ENCODE results near the gene CMTM6.
A peak's percentile ranks its signal among the peaks of the same experiment; 100 is the strongest.
"Not testable (repeated sequence)": the region's sequence is repeated elsewhere in the genome, so short reads cannot be mapped to it uniquely, and the experiment has no call there.

Gene CMTM6

DNA sequence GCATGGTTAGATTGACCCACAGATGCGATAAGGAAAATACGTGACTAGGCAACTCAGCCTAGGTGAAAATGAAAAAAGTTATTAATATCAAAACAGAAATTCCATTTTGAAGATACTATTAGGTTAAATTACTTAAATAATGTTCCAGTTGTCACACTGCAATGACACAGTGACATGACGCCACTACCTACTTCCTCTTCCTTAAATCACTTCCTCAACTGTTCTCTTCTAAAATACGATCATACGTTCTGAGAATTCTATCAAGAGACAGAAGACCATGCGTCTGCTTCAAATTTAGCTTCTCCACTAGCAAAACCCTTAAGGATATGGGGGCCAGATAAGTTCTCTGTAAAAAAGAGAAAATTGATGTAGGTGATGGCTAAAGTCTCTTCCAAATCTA is 18.2 kb downstream of the CMTM6 start:
- Histone ChIP-seq H3K4me3 (ENCODE audit: low read depth, low read length) (no peak overlapping the region), H3K27me3 (ENCODE audit: insufficient read depth, low read length) (no peaks in the 10 kb centered on the region), H2AFZ (ENCODE audit: low read length, unreplicated experiment) (no peak overlapping the region), H3K36me3 (ENCODE audit: insufficient read depth, low read length) (peaks cover 13% of the 10 kb centered on the region), H3K27ac (ENCODE audit: low read depth, low read length) (no peak overlapping the region), H3K79me2 (ENCODE audit: control insufficient read depth, insufficient read depth, low read length, unreplicated experiment) (no peaks in the 10 kb centered on the region), H3K4me1 (ENCODE audit: control insufficient read depth, insufficient read depth, low read length, unreplicated experiment) (peaks cover 24% of the 10 kb centered on the region)

DNA sequence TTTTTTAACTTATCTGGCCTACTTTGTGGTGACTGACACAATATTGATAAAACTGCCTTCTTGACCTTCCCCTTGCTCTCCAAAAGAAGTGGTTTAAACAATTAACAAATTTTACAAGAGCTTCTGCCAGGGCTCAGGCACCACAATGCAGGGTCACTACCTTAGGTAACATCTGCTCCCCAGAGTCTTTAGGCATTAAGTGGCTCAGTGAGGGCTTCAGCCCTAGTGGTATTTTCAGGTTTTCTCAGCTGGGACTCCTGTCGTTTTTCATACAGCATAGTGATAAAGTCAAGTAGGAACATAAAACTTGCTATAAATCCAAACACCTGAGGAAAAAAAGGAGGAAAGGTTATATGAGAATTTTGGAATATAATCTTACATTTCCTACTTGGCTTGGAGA is 18.9 kb downstream of the CMTM6 start:
- no peak overlapping the region for H3K27ac ChIP-seq (ENCODE audit: low read depth, low read length)
- no peaks in the 10 kb centered on the region for H3K79me2 ChIP-seq (ENCODE audit: control insufficient read depth, insufficient read depth, low read length, unreplicated experiment)

DNA sequence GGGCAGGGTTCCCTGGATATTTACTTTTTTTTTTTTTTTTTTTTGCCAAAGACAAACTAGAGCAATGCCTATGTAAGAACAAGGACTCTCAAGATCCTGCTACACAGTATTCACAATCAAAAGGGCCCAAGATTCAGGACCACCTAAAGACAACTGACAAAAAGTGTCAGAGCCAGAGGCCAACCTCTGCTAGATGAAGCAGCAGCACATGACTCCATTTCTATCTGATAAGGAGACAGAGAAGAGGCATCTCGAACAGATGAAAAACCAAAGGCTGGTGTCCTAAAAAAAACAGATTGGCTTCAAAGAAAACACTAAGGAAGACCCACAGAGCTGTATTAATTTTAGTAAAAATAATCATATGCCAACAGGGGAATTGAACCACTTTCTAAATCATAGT is 20.0 kb downstream of the CMTM6 start:
- Histone ChIP-seq H3K4me1 (ENCODE audit: control insufficient read depth, insufficient read depth, low read length, unreplicated experiment) (peaks cover 17% of the 10 kb centered on the region), H3K79me2 (ENCODE audit: control insufficient read depth, insufficient read depth, low read length, unreplicated experiment) (no peaks in the 10 kb centered on the region), H3K27me3 (ENCODE audit: insufficient read depth, low read length) (no peaks in the 10 kb centered on the region), H2AFZ (ENCODE audit: low read length, unreplicated experiment) (no peak overlapping the region), H3K27ac (ENCODE audit: low read depth, low read length) (no peak overlapping the region), H3K4me3 (ENCODE audit: low read depth, low read length) (no peak overlapping the region), H3K36me3 (ENCODE audit: insufficient read depth, low read length) (peaks cover 20% of the 10 kb centered on the region)

More for the DNA sequence above, 18.9 kb downstream of the CMTM6 start:
- H3K36me3 ChIP-seq (ENCODE audit: insufficient read depth, low read length): peaks cover 13% of the 10 kb centered on the region
- H2AFZ ChIP-seq (ENCODE audit: low read length, unreplicated experiment): no peak overlapping the region
- peaks cover 24% of the 10 kb centered on the region for H3K4me1 ChIP-seq (ENCODE audit: control insufficient read depth, insufficient read depth, low read length, unreplicated experiment)
- no peak overlapping the region for H3K4me3 ChIP-seq (ENCODE audit: low read depth, low read length)
- H3K27me3 ChIP-seq (ENCODE audit: insufficient read depth, low read length): no peaks in the 10 kb centered on the region

DNA sequence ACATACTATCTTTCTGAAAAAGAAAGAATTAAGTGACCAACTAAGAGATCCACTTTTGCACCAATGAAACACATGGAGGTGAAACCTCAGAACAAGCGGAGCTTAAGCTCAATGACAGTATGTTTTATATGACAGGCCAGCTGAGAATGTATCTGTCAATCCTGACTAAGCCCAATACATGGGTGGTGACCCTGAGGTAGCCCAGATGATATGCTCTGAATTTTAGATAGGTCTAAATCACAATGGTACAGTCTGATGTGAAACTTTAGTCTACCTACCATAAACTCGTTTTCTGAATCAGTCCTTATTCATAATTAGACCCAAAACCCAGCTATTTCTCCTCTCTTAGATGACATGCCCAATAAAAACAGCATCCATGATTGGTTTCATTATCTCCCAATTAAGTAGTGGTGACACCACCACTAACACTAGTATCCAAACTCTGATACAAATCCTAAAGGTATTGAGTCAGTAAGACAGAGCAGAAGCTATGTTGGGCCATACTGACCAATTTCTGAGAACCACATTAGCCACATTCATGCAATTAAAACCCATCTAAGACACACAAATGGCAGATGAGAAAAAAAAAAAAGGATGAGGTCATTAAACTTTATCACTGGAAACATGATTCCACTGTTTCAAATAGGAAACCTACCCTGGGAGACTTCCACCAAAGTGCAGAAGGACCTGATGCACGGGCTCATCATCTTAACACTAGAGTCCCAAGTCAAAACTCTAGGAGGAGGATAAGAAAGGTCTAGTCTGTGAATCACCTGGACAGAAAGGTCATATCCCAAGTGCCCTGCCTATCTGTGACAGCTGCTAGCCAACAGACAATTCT is 20.6 kb downstream of the CMTM6 start:
- no peaks in the 10 kb centered on the region for H3K79me2 ChIP-seq (ENCODE audit: control insufficient read depth, insufficient read depth, low read length, unreplicated experiment)
- H3K4me1 ChIP-seq (ENCODE audit: control insufficient read depth, insufficient read depth, low read length, unreplicated experiment): peaks cover 17% of the 10 kb centered on the region
- H3K4me3 ChIP-seq (ENCODE audit: low read depth, low read length): no peak overlapping the region
- H2AFZ ChIP-seq (ENCODE audit: low read length, unreplicated experiment): no peak overlapping the region
- H3K36me3 ChIP-seq (ENCODE audit: insufficient read depth, low read length): peaks cover 20% of the 10 kb centered on the region
- H3K27me3 ChIP-seq (ENCODE audit: insufficient read depth, low read length): no peaks in the 10 kb centered on the region
- no peak overlapping the region; the same call in 1 of the 2 replicates for H3K27ac ChIP-seq (ENCODE audit: low read depth, low read length)

DNA sequence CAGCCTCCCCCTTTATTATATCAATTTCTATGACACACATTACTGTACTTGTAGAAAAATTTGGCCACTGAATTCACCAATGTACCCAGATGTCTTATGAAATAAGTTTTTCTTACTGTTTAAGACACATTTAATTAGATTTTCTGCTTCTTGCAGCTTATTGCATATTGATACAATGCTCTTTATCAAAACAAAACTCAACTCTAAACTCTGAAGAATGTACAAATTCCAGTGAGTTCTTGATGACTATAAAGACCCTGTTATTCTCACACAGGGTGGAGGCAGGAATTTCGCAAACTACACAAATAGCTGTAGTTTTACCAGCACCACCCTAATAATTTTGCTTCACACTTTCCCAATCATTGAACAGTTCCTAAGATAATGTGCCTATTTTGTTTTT is 22.0 kb downstream of the CMTM6 start:
- Histone ChIP-seq H3K79me2 (ENCODE audit: control insufficient read depth, insufficient read depth, low read length, unreplicated experiment) (no peaks in the 10 kb centered on the region), H3K27ac (ENCODE audit: low read depth, low read length) (peak overlapping the region; percentile 77), H3K27me3 (ENCODE audit: insufficient read depth, low read length) (no peaks in the 10 kb centered on the region), H3K36me3 (ENCODE audit: insufficient read depth, low read length) (peaks cover 15% of the 10 kb centered on the region), H2AFZ (ENCODE audit: low read length, unreplicated experiment) (no peak overlapping the region), H3K4me1 (ENCODE audit: control insufficient read depth, insufficient read depth, low read length, unreplicated experiment) (peaks cover 17% of the 10 kb centered on the region), H3K4me3 (ENCODE audit: low read depth, low read length) (no peak overlapping the region)

DNA sequence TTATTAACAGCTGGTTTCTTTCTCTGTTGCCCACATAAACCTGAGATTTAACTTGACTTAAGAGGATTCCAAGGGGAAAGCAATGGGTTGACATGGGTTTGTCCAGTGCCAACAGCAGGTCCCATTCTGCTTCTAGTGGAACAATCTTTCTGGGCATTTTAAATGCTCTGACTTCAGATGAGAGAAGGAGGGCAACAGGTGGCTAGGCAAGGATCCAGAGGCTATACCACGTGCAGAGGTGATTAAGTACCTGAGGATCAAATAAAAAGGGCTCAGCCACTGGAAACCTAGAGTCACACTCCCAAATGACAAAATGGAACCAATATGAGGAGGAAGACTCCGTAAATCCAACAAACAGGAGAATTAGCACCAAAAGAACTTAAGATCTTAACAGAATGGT is 28.5 kb downstream of the CMTM6 start:
- Histone ChIP-seq H3K79me2 (ENCODE audit: control insufficient read depth, insufficient read depth, low read length, unreplicated experiment) (peaks cover 1% of the 10 kb centered on the region), H3K36me3 (ENCODE audit: insufficient read depth, low read length) (peaks cover 12% of the 10 kb centered on the region; the same call in 1 of the 2 replicates), H3K27me3 (ENCODE audit: insufficient read depth, low read length) (no peaks in the 10 kb centered on the region), H3K27ac (ENCODE audit: low read depth, low read length) (no peak overlapping the region), H3K4me3 (ENCODE audit: low read depth, low read length) (no peak overlapping the region), H3K4me1 (ENCODE audit: control insufficient read depth, insufficient read depth, low read length, unreplicated experiment) (peaks cover 33% of the 10 kb centered on the region), H2AFZ (ENCODE audit: low read length, unreplicated experiment) (no peak overlapping the region)

DNA sequence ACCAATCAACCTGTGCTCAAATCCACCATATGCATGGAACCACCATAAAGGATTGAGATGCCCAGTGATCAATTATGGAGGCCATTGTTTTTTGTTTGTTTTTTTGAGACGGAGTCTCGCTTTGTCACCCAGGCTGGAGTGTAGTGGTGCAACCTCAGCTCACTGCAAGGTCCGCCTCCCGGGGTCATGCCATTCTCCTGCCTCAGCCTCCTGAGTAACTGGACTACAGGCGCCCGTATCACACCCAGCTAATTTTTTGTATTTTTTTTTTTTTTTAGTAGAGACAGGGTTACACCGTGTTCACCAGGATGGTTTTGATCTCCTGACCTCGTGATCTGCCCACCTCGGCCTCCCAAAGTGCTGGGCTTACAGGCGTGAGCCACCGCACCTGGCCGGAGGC is 30.5 kb downstream of the CMTM6 start:
- not testable (repeated sequence) for H3K4me3 ChIP-seq (ENCODE audit: low read depth, low read length); H3K27me3 ChIP-seq (ENCODE audit: insufficient read depth, low read length); H3K36me3 ChIP-seq (ENCODE audit: insufficient read depth, low read length); H3K79me2 ChIP-seq (ENCODE audit: control insufficient read depth, insufficient read depth, low read length, unreplicated experiment); H2AFZ ChIP-seq (ENCODE audit: low read length, unreplicated experiment)
- H3K27ac ChIP-seq (ENCODE audit: low read depth, low read length): peak overlapping the region; percentile 19; the same call in 1 of the 2 replicates
- H3K4me1 ChIP-seq (ENCODE audit: control insufficient read depth, insufficient read depth, low read length, unreplicated experiment): peaks cover 47% of the 10 kb centered on the region

DNA sequence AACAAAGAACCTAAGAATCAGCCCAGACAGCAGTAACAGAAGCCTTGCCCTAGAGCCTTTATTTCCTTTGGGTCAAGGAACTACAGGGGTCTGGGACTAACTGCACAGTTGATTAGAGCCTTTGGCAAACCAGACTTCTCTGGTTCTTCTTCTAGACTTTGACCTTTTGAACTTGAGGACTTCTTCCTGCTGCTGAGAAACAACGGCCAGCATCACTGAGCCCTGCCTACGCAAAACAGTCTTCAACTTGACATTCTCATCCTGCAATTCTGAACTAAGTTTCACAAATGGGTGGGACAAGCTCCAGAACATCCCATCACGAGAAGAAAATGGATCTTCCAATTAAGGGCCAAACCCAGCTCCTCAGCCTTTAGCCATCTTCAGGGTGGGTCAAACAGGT is 31.4 kb downstream of the CMTM6 start:
- Histone ChIP-seq H2AFZ (ENCODE audit: low read length, unreplicated experiment) (no peak overlapping the region), H3K4me3 (ENCODE audit: low read depth, low read length) (no peak overlapping the region), H3K79me2 (ENCODE audit: control insufficient read depth, insufficient read depth, low read length, unreplicated experiment) (peaks cover 8% of the 10 kb centered on the region), H3K27ac (ENCODE audit: low read depth, low read length) (no peak overlapping the region), H3K4me1 (ENCODE audit: control insufficient read depth, insufficient read depth, low read length, unreplicated experiment) (peaks cover 47% of the 10 kb centered on the region), H3K27me3 (ENCODE audit: insufficient read depth, low read length) (no peaks in the 10 kb centered on the region), H3K36me3 (ENCODE audit: insufficient read depth, low read length) (peaks cover 5% of the 10 kb centered on the region; the same call in 1 of the 2 replicates)

DNA sequence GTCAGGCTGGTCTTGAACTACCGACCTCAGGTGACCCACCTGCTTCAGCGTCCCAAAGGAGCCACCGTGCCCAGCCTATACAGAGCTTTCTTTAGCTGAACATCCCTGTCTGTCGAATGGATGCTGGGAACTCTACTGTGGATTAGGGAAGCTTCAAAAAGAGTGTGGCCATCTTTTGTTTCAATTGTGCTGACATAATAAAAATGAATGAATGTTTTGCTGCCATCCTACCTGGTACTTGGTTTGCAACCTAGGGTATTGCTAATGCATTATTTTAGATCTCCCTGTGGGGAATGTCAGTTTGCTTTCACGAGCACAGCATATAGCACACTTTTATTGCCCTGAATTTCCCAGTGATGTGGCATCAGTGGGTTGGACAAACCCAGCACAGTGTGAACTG is 32.3 kb downstream of the CMTM6 start:
- no peak overlapping the region for H2AFZ ChIP-seq (ENCODE audit: low read length, unreplicated experiment)
- H3K27ac ChIP-seq (ENCODE audit: low read depth, low read length): peak overlapping the region; percentile 51
- H3K27me3 ChIP-seq (ENCODE audit: insufficient read depth, low read length): no peaks in the 10 kb centered on the region
- peaks cover 47% of the 10 kb centered on the region for H3K4me1 ChIP-seq (ENCODE audit: control insufficient read depth, insufficient read depth, low read length, unreplicated experiment)
- peaks cover 8% of the 10 kb centered on the region for H3K79me2 ChIP-seq (ENCODE audit: control insufficient read depth, insufficient read depth, low read length, unreplicated experiment)
- peaks cover 5% of the 10 kb centered on the region; the same call in 1 of the 2 replicates for H3K36me3 ChIP-seq (ENCODE audit: insufficient read depth, low read length)
- no peak overlapping the region for H3K4me3 ChIP-seq (ENCODE audit: low read depth, low read length)

DNA sequence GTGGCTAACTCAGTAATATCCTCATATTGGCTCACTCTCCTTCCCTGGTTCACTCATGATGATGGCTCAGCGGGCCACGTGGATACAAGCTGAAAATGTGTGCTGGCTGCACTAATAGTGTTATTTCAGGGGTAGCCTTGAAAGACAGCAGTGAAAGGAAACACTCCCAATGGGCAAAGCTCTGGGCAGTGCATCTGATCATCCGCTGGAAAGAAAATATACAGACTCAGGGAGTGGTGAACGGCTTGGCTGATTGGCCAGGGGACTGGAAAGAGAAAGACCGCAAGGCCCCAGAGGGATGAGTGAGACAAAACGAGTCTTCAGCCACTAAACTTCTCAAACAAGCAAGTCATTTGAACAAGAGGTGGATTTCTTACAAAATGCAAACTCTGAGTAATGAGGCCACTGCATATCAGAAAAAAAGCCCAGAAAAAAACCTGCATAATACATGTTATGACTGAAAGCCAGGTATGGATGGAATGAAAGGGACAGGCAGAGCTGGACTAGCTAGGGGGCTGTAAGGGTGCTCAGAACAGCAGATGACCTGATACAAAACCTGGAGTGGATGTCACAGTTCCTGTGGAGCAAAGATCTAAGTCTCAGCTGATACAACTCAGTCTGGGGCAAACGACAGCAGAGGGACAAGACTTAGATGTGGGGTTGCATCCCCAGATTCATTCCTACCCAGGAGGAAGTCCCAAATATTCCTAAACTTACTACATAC is 33.3 kb downstream of the CMTM6 start:
- Histone ChIP-seq H3K79me2 (ENCODE audit: control insufficient read depth, insufficient read depth, low read length, unreplicated experiment) (peaks cover 8% of the 10 kb centered on the region), H3K4me3 (ENCODE audit: low read depth, low read length) (0 out of 2 replicates have a peak overlapping the region, but pooled peaks have one; percentile 2), H3K4me1 (ENCODE audit: control insufficient read depth, insufficient read depth, low read length, unreplicated experiment) (peaks cover 47% of the 10 kb centered on the region), H3K27ac (ENCODE audit: low read depth, low read length) (peak overlapping the region; percentile 51), H2AFZ (ENCODE audit: low read length, unreplicated experiment) (no peak overlapping the region), H3K27me3 (ENCODE audit: insufficient read depth, low read length) (no peaks in the 10 kb centered on the region), H3K36me3 (ENCODE audit: insufficient read depth, low read length) (peaks cover 3% of the 10 kb centered on the region; the same call in 1 of the 2 replicates)
